ENCODE measurements around the gene ZNF611.
"Not testable (repeated sequence)": the region's sequence is repeated elsewhere in the genome, so short reads cannot be mapped to it uniquely, and the experiment has no call there.

The ZNF611 gene

DNA sequence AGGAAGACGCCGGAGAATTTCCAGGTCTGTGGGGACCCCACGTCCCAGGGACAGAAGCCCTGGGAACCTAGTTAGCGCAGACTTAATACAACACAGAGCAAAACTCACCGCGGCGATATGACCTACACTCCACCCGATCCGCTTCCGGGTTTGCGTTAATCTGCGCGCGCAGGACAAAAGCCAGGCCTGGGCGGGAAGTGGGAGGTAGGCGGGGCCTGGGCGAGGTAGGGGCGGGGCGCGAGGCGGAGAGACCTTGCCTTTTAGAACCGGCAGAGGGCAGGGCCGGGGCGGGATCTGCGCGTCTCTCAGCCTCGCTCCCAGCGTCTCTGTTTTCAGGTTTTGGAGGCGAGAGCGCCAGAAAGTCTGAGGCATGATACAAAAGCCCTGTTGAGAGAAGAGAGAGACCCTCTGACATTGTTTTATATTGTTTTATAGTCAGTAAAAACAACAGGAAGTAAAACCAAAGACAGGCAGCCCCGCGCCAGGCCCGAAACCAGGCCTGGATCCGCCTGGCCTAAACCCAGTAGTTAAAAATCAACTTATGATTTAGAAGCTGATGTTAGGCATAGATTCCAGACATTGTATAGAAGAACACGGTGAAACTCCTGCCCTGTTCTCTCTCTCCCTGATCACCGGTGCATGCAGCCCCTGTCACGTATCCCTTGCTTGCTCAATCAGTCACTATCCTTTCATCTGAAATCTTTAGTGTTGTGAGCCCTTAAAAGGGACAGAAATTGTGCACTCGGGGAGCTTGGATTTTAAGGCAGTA lies at the start of gene ZNF611:
TSS of gene ZNF611 (minus strand) at position 152 of the 769 bp plus-strand sequence. CDS start 19,150 bp downstream, outside the sequence.
- DNase-seq = peak; percentile 97 to 98

- DNase-seq = not testable (repeated sequence)
Observed at GRCh38 chr19:52782864-52783263, 48.0 kb upstream of the ZNF611 start.

DNA sequence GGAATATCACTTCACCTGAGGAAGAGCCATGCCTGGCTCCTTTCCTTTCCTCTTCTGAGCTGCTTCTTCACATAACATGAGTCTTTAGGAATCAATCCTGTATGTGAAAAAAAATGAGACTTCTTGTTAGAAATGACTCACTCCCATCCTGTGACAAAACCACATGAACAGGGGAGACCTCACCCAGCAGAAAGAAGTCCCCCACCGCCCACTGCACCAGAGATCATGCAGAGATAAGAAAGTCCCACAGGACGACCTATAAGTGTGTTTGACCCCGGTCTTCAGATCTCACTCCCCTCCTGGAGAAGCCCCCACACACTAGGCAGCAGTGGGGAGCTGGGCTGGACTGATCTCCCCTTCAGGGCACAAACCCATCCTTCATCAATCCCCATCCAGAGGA lies 44.0 kb upstream of the ZNF611 start:
- peak; percentile 46 to 47 for DNase-seq

GRCh38 chr19:52756447-52756846 lies 21.6 kb upstream of the ZNF611 start:
- DNase-seq = not testable (repeated sequence)

- no peak for DNase-seq
Observed at GRCh38 chr19:52749780-52750179, 14.9 kb upstream of the ZNF611 start.

DNA sequence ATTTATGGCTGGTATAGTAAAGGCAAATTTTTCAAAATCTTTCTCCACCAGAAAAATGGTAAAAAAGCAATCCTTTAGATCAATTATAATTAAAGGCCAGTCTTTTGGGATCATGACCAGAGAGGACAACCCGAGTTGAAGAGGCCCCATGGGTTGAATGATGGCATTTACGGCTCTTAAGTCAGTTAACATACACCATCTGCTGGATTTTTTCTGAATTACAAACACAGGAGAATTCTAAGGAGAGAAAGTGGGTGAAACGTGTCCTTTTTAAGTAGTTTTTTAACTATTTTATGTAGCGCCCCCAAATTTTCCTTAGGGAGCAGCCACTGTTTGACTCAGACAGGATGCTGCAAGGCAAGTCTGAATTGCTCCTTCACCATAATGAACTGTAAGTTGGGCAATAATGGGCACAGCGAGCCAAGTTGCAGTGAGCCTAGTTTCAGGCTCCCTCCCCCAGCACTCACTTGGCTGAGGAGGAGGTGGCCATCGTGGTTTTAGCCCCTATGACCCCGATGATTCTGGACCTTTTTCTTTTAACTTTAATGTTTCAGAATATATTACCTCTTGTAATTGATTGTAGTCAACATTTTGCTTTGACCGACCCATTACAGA lies 13.6 kb upstream of the ZNF611 start:
- DNase-seq = peak; percentile 26 to 63

DNA sequence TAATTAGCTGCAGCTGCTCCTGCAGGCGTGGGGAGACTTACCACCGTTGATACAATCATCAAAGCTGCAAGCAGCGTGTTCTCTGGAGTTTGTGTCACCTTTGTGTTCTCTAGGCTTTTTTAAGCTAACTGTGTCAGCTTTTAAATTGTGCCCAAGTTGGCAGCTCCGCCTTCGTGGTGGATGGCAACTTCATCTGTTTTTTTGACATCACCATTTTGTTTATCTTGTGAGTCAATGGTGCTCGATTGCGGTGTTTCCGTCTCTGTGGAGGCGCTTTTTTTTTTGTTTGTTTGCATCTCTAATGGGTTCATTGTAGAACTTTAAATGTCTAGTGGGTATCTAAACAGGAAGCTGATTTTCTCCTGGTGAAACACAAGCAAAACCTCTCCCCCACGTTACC lies 11.1 kb upstream of the ZNF611 start:
- peak; percentile 44 to 48 for DNase-seq

- no peak for DNase-seq
Observed at GRCh38 chr19:52743091-52743490, 8.2 kb upstream of the ZNF611 start.

- DNase-seq = peak in 1 of 2 donors; percentile 10
Observed at GRCh38 chr19:52742516-52742915, 7.7 kb upstream of the ZNF611 start.

- DNase-seq = no peak
Observed at GRCh38 chr19:52741951-52742485, 7.2 kb upstream of the ZNF611 start.

DNA sequence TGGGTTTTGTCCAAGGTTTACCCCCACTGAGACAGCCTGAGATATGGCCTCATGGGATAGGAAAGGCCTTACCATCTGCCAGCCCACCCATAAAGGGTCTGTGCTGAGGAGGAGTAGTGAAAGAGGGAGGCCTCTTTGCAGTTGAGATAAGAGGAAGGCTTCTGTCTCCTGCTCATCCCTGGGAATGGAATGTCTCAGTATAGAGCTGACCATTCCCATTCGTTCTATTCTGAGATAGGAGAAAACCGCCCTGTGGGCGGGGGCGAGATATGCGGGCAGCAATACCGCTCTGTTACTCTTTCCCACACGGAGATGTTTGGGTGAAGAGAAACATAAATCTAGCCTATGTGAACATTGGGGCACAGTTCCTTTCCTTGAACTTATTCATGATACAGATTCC lies 6.5 kb upstream of the ZNF611 start:
- not testable (repeated sequence) for DNase-seq

DNA sequence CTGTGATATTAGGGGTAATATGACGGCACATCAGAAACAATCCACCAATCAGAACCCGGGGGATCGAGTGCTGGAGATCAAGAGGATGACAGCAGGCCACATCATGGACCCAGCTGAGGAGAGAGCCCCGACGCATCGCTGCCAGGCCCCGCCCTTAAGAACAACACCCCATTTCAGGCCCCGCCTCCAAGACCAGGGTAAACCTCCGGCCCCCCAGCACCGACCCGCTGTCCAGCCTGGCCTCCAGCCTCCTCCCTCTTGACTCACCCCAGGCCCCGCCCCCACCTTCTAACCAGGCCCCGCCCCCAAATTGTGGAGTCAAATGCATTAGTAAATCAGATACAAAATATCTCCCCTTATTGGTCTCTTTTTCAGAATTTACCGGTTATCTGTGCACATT lies 4.7 kb upstream of the ZNF611 start:
- no peak for DNase-seq

- no peak for DNase-seq
Observed at GRCh38 chr19:52735734-52736133, 890 bp upstream of the ZNF611 start.

- DNase-seq = peak in 1 of 2 donors; percentile 4
Observed at GRCh38 chr19:52734331-52734892, 432 bp downstream of the ZNF611 start.

DNA sequence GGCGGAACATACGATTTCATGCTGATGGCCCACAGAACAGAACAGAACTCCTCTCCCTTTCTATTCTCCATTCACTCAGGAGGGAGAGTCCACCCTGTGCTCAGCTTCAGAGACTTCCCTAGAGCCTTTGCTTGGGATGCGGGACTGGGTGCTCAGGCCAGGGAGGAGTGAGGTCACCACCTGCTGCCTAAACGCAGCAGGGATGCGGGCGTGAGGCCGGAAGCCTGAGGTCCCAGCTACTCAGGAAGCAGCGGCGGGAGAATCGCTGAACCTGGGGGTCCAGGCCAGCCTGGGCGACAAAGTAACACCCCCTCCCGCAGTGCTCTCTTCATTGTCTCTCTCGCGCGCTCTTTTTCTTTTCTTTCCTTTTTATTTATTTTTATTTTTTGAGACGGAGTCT lies 8.8 kb downstream of the ZNF611 start:
- not testable (repeated sequence) for DNase-seq

DNA sequence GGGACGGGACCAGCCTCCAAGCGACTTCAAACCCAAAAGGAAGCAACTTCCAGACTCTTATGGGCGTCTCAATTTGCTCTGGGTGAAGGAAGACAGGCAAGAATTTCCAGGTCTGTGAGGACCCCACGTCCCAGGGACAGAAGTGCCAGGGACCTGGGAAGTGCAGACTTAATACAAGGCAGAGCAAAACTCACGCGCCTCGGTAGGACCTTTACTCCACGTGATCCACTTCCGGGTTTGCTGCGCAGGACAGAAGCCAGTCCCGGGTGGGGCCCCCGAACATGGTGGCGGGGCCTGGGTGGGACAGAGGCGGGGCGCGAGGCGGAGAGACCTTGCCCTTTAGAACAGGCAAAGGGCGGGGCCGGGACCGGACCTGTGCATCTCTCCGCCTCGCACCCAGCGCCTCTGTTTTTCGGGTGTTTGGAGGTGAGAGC lies 9.3 kb downstream of the ZNF611 start:
- no peak for DNase-seq

DNA sequence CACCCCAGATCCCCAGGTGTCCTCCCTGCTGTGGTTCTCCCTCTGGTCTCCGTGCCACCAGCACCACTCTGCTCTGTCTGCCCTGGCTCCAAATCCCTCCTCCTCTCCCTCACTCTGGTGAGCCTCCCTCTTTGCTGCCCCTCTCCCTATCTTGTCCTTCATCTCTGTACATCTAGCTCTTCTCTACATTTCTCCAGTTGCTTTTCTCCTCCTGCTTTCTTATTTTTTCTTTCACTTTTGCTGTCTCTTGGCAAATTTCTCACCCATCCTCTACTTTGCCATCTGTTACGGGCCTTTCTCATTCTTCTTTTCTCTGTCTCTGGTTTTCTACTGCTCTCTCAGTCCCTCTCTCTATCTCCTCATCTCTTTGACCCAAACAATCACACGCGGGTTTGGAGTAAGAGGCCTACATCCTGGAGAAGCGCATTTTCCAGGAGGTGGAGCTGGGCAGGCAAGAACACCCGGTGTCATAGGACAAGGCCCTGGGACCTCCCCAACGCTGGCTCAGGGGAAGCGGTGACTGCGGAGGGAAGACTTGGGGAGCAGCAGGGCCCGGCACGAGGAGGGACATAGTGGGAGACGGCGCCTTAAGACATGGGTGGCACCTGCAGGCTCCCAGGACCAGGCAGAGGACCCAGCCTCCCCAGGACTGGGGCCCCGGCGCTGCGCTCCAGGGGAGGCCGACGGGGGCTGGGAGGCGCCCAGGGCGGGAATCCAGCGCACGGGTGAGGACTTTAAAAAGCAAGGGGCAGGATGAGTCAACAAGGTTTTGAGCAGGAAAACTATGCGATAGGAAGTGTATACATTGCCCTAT lies 9.9 kb downstream of the ZNF611 start:
- no peak for DNase-seq

DNA sequence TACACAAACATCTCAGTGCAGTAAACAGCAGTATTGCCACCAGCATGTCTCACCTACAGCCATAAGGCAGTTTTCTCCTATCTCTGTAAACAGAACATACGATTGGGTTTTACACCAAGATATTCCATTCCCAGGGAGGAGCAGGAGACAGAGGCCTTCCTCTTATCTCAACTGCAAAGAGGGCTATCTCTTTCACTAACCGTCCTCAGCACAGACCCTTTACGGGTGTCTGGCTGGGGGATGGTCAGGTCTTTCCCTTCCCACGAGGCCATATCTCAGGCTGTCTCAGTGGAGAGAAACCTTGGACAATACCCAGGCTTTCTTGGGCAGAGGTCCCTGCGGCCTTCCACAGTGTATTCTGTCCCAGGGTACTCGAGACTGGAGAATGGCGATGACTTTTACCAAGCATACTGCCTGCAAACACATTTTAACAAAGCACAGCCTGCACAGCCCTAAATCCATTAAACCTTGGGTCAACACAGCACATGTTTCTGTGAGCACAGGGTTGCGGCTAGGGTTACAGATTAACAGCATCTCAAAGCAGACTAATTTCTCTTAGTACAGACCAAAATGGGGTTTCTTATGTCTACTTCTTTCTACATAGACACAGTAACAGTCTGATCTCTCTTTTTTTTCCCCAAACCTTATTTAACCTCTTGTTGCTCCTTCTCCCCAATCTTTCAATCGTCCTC lies 10.8 kb downstream of the ZNF611 start:
- not testable (repeated sequence) for DNase-seq

- no peak for DNase-seq
Observed at GRCh38 chr19:52722062-52723003, 12.5 kb downstream of the ZNF611 start.

GRCh38 chr19:52720541-52720940 lies 14.3 kb downstream of the ZNF611 start:
- not testable (repeated sequence) for DNase-seq

DNA sequence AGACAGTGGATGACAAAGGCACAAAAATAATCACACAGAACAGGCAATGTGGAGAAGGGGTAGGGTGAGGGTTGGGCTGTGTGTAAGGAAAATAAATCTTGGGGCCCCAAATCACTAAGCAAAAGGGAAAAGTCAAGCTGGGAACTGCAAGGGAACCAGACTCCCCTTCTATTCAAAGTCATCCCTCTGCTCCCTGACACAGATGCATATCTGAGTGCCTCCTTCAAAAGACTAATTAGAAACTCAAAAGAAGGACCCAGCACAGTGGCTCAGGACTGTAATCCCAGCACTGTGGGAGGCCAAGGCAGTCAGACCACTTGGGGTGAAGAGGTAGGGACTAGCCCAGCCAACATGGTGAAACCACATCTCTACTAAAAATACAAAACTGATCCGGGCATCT lies 18.3 kb downstream of the ZNF611 start:
- no peak for DNase-seq
